ENCODE measurements around the gene FMN1. TPM values are rescaled to one million over a fixed set of nuclear protein-coding genes. Genes with fewer than 3 reads are reported as not detected.

Gene FMN1
- total RNA-seq, 1 experiment from 2014 or later: 4.5 TPM

GRCh38 chr15:32828507-32829186, 365.9 kb downstream of the FMN1 start:
- H3K4me1 Mint-ChIP-seq: no peaks in the 10 kb centered on the region
- no peak for ATAC-seq
- DNase-seq (ENCODE audit: low spot score): no peak
- TF ChIP-seq STAT6 (CRISPR knock-in tag; conservative IDR thresholded peaks at IDR 0.05; ENCODE audit: low read depth) (no peak), USF1 (CRISPR knock-in tag; IDR thresholded peaks at IDR 0.05) (no peak), OVOL2 (CRISPR knock-in tag; IDR thresholded peaks at IDR 0.05; ENCODE audit: borderline replicate concordance) (no peak), FOXK1 (CRISPR knock-in tag; IDR thresholded peaks at IDR 0.05) (no peak), ATF6 (CRISPR knock-in tag; IDR thresholded peaks at IDR 0.05) (no peak)
- H3K27me3 Mint-ChIP-seq (ENCODE audit: low read depth): no peaks in the 10 kb centered on the region
- ChIA-PET CTCF (interaction anchor here (1.0 kb wide), 2 partner anchors 9 to 15 kb away, joined by 3 read pairs; no protein-coding TSS in a partner anchor), POLR2A (no interaction called here)
- H3K9me3 Mint-ChIP-seq: peaks cover 5% of the 10 kb centered on the region
- no peaks in the 10 kb centered on the region for H3K36me3 Mint-ChIP-seq
- H3K4me3 Mint-ChIP-seq: no peak overlapping the region
- H3K27ac Mint-ChIP-seq: no peak overlapping the region

- POLR2A ChIA-PET: no interaction called here
- Mint-ChIP-seq H3K9me3 (no peaks in the 10 kb centered on the region), H3K4me1 (no peaks in the 10 kb centered on the region), H3K27me3 (ENCODE audit: low read depth) (no peaks in the 10 kb centered on the region), H3K27ac (no peak overlapping the region), H3K36me3 (no peaks in the 10 kb centered on the region), H3K4me3 (no peak overlapping the region)
- CTCF ChIA-PET: interaction anchor here (0.6 to 1.0 kb wide), 2 partner anchors 17 to 110 kb away, joined by 3 to 4 read pairs; no protein-coding TSS in a partner anchor
- no peak for ATAC-seq
- DNase-seq (ENCODE audit: low spot score): no peak
- TF ChIP-seq ATF1 (CRISPR knock-in tag; IDR thresholded peaks at IDR 0.05) (no peak), CDX4 (CRISPR knock-in tag; IDR thresholded peaks at IDR 0.05; ENCODE audit: borderline replicate concordance) (no peak), RORB (CRISPR knock-in tag; IDR thresholded peaks at IDR 0.05) (no peak), NFYB (CRISPR knock-in tag; conservative IDR thresholded peaks at IDR 0.05; ENCODE audit: low read depth) (no peak), ZNF416 (CRISPR knock-in tag; IDR thresholded peaks at IDR 0.05) (no peak), ZNF317 (CRISPR knock-in tag; IDR thresholded peaks at IDR 0.05; ENCODE audit: borderline replicate concordance, low read depth) (no peak), GABPB1 (CRISPR knock-in tag; IDR thresholded peaks at IDR 0.05) (no peak), SMAD4 (CRISPR knock-in tag; IDR thresholded peaks at IDR 0.05) (no peak), NR2C2 (CRISPR knock-in tag; IDR thresholded peaks at IDR 0.05) (no peak), PREB (CRISPR knock-in tag; IDR thresholded peaks at IDR 0.05; ENCODE audit: borderline replicate concordance) (no peak), ZNF423 (CRISPR knock-in tag; IDR thresholded peaks at IDR 0.05) (no peak), GRHL2 (CRISPR knock-in tag; IDR thresholded peaks at IDR 0.05; ENCODE audit: insufficient replicate concordance, severe bottlenecking) (no peak), CREB1 (CRISPR knock-in tag; IDR thresholded peaks at IDR 0.05) (no peak), ZNF512 (CRISPR knock-in tag; IDR thresholded peaks at IDR 0.05; ENCODE audit: borderline replicate concordance) (no peak), ZNF532 (CRISPR knock-in tag; IDR thresholded peaks at IDR 0.05; ENCODE audit: borderline replicate concordance) (no peak), ETV6 (CRISPR knock-in tag; IDR thresholded peaks at IDR 0.05) (no peak)
Measured at GRCh38 chr15:32826685-32827084, 367.8 kb downstream of the FMN1 start.
